Hepatic stellate cell (primary cell): Measurements from ENCODE around the gene SCAP.

ENCODE experiments used
- DNase-seq: peaks from one replicate; pipeline ENCODE4 v3.0.0; 2011; ENCODE audit warnings: low spot score

SCAP gene

DNA sequence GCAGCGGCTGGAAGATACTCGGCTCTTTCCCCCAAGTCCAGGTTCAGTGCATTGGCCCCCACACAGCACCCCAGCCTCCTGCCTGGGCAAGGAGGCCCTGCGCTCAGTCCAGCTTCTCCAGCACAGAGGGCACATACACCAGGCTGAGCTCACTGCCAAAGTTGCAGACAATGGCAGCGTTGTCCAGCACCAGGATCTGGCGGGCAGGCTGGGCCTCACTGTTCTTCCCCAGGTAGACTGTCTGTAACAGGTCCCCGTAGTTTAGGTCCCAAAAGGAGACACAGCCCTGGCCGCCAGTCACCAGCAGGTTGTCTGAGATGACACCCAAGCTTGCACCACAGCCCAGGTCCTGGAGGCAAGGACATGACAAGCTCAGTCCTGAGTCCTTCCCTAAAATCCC is 62.0 kb downstream of the SCAP start:
- DNase-seq: no peak

DNA sequence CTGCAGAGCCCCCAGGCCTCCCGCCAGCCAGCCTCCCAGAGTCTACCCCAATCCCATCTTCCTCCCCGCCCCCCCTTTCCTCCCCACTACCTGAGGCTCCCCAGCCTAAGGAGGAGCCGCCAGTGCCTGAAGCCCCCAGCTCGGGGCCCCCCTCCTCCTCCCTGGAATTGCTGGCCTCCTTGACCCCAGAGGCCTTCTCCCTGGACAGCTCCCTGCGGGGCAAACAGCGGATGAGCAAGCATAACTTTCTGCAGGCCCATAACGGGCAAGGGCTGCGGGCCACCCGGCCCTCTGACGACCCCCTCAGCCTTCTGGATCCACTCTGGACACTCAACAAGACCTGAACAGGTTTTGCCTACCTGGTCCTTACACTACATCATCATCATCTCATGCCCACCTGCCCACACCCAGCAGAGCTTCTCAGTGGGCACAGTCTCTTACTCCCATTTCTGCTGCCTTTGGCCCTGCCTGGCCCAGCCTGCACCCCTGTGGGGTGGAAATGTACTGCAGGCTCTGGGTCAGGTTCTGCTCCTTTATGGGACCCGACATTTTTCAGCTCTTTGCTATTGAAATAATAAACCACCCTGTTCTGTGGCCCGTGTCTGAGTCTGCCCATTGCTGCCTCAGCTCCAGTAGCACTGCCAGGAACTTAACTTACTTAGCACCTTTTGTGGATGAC is 62.8 kb downstream of the SCAP start:
- DNase-seq: peak; percentile 26

DNA sequence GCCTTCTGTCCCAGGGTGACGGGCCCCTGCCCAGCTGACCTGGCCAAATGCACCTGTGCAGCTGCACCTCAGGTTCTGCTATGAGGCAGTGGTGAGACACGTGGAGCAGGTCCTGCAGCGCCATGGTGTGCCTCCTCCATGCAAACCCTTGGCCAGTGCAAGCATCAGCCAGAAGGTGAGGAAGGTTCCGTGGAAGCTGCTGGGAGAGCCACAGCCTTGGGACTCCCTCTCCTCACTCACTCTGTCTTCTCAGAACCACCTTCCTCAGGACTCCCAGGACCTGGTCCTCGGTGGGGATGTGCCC is 63.3 kb downstream of the SCAP start:
- no peak for DNase-seq

DNA sequence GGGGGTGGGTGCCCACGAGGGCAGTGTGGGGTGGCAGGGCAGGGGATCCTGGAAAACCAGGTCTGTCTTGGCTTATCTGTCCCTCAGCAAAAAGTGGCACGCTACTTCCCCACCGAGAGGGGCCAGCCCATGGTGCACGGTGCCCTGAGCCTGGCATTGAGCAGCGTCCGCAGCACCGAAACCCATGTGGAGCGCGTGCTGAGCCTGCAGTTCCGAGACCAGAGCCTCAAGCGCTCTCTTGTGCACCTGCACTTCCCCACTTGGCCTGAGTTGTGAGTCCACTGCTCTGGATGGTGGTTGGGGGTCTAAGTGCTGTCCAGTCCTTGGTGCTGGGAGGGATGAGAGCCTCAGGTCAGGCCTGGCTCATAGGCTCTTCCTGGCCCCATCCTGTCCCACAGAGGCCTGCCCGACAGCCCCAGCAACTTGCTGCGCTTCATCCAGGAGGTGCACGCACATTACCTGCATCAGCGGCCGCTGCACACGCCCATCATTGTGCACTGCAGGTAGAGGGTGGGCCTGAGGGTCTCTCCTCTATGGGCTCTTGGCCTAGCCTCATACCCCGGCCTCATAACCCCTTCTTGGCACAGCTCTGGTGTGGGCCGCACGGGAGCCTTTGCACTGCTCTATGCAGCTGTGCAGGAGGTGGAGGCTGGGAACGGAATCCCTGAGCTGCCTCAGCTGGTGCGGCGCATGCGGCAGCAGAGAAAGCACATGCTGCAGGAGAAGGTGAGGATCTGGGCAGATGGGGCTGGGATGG is 63.9 kb downstream of the SCAP start:
- no peak for DNase-seq

DNA sequence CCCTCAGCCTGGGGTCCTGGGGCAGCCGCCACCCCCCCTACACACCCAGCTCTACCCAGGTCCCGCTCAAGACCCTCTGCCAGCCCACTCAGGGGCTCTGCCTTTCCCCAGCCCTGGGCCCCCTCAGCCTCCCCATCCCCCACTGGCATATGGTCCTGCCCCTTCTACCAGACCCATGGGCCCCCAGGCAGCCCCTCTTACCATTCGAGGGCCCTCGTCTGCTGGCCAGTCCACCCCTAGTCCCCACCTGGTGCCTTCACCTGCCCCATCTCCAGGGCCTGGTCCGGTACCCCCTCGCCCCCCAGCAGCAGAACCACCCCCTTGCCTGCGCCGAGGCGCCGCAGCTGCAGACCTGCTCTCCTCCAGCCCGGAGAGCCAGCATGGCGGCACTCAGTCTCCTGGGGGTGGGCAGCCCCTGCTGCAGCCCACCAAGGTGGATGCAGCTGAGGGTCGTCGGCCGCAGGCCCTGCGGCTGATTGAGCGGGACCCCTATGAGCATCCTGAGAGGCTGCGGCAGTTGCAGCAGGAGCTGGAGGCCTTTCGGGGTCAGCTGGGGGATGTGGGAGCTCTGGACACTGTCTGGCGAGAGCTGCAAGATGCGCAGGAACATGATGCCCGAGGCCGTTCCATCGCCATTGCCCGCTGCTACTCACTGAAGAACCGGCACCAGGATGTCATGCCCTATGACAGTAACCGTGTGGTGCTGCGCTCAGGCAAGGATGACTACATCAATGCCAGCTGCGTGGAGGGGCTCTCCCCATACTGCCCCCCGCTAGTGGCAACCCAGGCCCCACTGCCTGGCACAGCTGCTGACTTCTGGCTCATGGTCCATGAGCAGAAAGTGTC is 64.7 kb downstream of the SCAP start:
- DNase-seq: no peak

DNA sequence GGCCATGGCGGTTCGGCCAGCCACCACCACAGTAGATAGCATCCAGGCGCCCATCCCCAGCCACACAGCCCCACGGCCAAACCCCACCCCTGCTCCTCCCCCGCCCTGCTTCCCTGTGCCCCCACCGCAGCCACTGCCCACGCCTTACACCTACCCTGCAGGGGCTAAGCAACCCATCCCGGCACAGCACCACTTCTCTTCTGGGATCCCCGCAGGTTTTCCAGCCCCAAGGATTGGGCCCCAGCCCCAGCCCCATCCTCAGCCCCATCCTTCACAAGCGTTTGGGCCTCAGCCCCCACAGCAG is 65.4 kb downstream of the SCAP start:
- no peak for DNase-seq

DNA sequence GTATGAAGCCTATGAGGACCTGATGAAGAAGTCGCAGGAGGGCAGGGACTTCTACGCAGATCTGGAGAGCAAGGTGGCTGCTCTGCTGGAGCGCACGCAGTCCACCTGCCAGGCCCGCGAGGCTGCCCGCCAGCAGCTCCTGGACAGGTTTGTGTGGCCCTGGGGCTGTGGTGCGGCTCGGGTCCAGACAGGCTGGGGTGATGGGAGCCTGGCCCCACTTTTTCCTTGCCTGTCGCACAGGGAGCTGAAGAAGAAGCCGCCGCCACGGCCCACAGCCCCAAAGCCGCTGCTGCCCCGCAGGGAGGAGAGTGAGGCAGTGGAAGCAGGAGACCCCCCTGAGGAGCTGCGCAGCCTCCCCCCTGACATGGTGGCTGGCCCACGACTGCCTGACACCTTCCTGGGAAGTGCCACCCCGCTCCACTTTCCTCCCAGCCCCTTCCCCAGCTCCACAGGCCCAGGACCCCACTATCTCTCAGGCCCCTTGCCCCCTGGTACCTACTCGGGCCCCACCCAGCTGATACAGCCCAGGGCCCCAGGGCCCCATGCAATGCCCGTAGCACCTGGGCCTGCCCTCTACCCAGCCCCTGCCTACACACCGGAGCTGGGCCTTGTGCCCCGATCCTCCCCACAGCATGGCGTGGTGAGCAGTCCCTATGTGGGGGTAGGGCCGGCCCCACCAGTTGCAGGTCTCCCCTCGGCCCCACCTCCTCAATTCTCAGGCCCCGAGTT is 65.9 kb downstream of the SCAP start:
- DNase-seq: no peak

DNA sequence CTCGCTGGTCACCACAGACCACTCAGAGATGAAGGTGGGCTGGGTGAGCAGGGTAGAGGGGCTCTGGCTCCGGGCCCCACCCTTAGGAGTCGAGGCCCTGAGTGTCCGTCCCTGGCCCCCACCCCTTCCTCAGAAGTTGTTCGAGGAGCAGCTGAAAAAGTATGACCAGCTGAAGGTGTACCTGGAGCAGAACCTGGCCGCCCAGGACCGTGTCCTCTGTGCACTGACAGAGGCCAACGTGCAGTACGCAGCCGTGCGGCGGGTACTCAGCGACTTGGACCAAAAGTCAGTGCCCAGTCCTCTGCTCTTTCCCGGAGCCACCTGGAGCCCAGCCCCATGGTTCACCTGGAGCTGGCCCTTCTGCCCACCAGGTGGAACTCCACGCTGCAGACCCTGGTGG is 66.5 kb downstream of the SCAP start:
- DNase-seq: no peak

DNA sequence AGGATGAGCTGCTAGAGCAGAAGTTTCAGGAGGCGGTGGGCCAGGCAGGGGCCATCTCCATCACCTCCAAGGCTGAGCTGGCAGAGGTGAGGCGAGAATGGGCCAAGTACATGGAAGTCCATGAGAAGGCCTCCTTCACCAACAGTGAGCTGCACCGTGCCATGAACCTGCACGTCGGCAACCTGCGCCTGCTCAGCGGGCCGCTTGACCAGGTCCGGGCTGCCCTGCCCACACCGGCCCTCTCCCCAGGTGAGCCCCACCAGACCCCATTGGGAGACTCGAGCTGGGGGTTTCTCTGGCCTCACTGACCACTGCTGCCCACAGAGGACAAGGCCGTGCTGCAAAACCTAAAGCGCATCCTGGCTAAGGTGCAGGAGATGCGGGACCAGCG is 66.9 kb downstream of the SCAP start:
- DNase-seq: no peak

DNA sequence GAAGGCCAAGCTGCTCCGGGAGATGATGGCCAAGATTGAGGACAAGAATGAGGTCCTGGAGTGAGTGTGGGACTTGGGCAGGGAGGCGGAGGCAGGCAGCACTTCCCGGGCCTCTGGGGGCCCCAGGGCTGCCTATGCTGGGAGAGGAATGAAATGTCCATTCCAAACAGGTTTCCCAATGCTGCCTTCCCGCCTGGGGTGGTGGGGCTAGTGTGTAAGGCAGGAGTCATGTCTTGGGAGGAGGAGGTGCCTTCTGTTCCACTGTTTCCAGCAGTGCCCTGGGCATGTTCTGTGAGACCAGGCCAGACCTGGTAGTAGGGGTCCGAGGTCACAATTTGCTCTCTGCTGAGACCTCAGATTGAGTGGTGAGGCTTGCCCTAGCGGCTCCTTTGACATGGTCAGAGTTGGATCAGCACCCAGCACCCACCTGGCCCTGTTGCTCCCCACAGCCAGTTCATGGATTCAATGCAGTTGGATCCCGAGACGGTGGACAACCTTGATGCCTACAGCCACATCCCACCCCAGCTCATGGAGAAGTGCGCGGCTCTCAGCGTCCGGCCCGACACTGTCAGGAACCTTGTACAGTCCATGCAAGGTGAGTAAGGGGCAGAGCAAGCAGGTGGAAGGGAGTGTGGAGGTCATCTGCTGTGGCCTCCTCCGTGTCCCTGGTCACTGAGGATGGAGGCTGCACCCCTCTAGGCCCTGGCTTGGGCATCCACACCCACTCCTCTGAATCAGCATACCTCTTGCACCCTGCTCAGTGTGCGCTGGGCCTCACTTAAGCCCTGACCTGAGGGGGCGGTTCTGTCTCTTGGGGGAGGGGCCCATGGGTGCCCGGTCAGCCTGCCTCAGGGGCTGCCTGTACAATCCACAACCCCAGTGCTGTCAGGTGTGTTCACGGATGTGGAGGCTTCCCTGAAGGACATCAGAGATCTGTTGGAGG is 67.6 kb downstream of the SCAP start:
- DNase-seq: peak; percentile 14

DNA sequence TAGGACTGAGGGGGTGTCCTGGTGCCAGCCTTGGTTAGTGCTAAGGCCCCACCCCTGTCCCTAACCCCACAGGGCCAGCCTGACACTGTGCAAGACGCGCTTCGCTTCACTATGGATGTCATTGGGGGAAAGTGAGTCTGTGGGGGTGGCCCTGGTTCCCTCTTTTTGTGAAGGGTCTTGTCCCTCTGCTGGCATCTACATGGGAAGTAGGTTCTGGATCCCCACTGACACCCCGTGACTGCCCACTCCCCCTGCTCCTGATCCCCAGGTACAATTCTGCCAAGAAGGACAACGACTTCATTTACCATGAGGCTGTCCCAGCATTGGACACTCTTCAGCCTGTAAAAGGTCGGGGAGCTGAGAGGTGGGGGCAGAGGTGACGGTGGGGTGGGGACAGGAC is 68.5 kb downstream of the SCAP start:
- no peak for DNase-seq

DNA sequence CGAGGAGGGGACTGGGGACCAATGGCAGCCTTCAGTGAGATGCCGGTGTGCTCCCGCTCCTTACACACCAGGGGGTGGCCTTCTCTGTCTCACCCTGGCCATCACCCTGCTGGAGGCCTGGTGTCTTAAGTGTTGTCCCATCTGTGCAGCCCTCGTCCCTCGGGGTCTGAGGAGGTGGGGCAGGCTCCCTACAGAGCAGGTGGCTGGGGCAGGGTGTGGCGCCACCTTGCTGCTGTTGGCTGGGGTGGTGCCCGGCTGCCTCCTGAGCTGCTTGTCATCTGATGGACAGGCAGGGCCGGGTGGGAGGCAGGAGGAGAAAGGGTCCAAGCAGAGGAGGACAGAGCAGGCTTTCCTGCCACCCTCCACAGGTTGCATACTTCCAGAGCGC is 69.0 kb downstream of the SCAP start:
- no peak for DNase-seq

DNA sequence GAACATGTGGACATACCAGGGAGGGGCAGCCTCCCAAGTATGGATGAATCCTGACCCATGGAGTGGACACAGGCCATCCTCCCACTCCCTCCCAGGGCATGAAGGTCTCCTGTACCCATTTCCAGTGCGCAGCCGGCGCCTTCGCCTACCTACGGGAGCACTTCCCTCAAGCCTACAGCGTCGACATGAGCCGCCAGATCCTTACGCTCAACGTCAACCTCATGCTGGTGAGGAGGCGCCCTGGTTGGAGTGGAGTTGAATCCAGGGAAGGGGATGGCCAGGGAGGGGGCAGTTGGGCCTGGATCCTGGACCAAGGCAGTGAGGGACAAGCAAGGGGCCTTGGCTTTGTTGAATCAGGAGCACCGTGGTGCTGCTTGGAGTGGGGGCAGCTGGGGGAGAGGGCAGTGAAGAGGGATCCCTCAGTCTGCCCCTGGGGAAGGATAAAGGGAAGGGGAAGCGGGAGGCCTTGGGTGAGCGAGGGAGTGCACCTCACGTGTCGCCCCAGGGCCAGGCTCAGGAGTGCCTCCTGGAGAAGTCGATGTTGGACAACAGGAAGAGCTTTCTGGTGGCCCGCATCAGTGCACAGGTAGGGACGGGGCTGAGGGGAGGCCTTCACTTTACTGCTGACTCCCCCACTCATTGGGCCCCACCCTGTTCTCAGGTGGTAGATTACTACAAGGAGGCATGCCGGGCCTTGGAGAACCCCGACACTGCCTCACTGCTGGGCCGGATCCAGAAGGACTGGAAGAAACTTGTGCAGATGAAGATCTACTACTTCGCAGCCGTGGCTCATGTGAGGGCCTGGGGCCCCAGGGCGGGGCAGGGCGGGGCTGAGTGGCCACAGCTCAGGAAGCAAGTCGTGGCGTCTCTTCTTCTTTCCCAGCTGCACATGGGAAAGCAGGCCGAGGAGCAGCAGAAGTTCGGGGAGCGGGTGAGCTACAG is 69.7 kb downstream of the SCAP start:
- DNase-seq: no peak

DNA sequence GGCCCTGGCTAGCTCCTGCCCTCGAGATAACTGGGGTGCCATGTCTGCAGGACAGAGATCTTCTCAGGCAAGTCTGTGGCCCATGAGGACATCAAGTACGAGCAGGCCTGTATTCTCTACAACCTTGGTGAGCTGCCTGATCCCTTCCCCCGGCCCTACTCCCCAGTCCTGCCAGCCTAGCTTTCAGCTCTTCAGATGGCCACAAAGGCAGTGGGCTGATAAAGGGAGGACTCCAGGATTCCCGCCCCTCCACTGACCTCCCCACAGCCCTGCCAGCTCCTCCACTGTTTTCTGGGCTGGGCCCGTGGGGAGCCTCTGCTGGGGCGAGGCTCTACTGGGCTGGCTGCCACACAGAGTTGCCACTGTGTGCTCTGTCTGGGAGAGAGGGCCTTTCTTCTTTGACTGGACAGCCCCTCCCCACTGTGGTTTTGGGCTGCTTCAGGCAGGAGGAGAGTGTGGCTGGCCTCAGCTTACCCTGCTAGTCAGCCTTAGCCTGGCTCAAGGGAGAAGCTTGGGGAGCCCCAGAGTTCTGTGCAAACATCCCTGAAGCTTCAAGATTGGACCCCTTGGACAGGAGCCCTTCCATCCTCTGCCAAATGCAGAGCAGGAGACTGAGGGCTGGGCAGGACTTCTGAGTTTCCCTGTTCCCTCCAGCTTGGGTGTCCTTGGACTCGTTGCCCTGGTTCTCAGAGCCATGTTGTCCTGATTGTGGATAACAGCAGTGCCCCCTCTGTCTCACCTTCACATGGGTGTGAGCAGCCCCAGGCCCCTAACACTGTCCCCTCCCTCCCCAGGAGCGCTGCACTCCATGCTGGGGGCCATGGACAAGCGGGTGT is 70.6 kb downstream of the SCAP start:
- peak; percentile 47 for DNase-seq

DNA sequence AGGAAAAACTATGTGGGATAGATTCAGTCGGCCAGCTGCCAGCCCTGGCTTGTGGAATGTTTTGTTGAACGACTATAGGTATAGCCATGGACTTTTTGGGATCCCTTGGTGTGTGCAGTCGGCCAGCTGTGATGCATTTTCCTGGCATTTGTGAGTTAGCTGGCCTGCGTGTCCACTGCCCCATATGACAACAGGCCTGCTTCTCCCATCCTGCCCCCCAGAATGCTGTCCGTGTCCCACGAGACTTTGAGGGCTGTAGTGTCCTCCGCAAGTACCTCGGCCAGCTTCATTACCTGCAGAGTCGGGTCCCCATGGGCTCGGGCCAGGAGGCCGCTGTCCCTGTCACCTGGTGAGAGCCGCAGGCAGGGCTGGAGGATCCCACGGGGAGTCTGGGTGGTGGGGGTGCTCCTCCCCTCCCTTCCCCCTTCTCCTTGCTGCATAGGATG is 71.3 kb downstream of the SCAP start:
- DNase-seq: no peak

DNA sequence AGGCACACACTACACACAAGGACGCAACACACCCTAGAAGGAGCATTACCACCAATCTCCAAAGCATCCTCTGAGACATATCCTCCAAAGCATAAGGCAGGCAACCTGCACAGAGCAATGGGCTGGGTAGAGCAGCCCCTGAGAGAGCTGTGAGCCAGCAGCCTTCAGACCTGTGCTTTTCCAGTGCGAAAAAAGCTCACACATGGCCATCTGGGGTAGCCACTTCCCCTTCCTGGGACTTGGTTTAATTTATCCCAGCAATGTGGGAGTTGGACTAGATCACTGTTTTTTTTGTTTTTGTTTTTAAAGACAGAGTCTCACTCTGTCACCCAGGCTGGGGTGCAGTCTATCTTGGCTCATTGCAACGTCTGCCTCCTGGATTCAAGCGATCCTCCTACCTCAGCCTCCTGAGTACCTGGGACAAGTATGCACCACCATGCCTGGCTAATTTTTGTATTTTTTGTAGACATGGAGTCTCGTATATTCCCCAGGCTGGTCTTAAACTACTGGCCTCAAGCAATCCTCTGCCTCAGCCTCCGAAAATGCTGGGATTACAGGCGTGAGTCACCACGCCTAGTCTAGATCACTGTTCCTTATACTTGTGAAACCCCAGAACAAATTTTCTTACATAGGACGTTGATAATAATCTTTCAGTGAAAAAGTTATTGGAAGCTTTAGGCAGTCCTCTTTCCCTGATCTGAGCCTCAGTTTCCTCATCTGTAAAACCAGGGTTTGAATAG is 76.0 kb downstream of the SCAP start:
- no peak for DNase-seq

DNA sequence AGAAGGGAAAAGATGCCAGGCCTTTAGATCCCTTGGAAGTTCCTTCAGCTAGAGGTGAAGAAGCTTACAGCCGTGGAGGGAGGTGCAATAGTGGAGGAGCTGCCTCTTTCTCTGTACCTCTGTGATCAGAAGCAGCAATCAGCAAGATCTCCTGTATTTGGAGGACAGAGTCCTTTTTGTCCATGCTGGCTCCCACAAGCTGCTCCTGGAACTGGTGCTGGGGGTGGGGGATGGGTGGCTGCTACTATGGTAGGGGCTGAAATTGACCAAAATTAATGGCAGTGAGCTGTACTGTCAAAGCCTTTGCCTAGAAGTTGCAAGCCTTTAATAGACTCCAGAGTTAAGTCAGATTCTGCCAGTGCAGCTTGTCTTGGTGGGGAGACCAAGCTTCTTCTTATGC is 76.7 kb downstream of the SCAP start:
- no peak for DNase-seq

DNA sequence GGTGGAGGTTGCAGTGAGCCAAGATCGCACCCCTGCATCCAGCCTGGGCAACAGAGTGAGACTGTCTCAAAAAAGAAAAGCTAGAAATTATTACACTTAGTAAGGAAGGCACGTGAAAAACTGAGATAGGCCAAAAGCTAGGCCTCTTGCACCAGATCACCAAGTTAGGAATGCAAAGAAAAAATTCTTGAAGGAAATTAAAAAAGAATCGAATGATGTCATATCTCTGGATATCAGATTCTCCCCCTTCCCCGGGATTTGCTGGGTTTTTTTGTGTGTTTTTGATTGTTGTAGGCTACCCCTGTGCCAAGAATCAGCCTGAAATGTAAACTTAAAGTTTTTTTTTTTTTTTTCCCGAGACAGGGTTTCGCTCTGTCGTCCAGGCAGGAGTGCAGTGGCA is 77.5 kb downstream of the SCAP start:
- DNase-seq: peak; percentile 25

DNA sequence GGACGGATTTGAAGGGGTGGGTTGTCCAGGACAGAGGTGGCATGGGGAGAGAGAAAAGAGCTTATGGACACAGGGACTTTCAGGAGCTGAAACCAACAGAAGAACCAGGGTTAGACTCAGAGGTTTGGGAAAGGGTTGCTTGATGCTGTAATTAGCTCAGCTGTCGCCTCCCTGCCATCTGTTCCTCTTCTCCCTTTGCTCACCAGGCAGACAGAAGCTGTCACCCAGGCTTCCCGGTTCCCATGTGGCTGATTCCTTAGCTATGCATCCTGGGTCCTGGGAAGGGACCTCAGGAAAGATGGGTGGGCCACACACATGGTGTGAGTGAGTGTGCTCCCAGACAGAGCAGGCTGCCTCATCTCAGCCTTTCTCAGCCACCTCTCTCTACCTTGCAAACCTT is 80.9 kb downstream of the SCAP start:
- peak; percentile 52 for DNase-seq
